OCI-LY7 (cell line): Measurements from ENCODE around the gene GAPDHS. TPM values are rescaled to one million over a fixed set of nuclear protein-coding genes. Genes with fewer than 3 reads are reported as not detected.

Experiments
- BruUV-seq: library from RNA; stranded (reverse); fragments of 400-500 nt; replicated peaks from 2 replicates; lab custom pipeline; 2021; lab: Mats Ljungman, UMichigan
- CTCF ChIA-PET: fragments of 300-600 bp; sonication (Branson Sonifier 250); formaldehyde crosslinking; loops from one replicate; lab custom pipeline; 2022; ENCODE audit warnings: antibody characterized with exemption; ENCODE audit not compliant: unreplicated experiment; lab: Charles Lee
- POLR2A ChIA-PET: fragments of 300-600 bp; sonication (Branson Sonifier 250); formaldehyde crosslinking; loops from one replicate; lab custom pipeline; 2022; ENCODE audit warnings: antibody characterized with exemption; lab: Charles Lee
- DNase-seq: peaks from one replicate; pipeline ENCODE4 v3.0.0-alpha.2; 2015; ENCODE audit warnings: low spot score
- H2AFZ ChIP-seq: fragments of 200-600 bp; sonication (generic), shearing (Covaris generic); 2 replicates; pipeline ENCODE4 v1.6.1; 2014; ENCODE audit warnings: mild to moderate bottlenecking, antibody characterized with exemption, low read length, moderate library complexity
- H3K27ac ChIP-seq: fragments of 200-600 bp; sonication (generic); 2 replicates; pipeline ENCODE4 v1.5.1; 2014; ENCODE audit warnings: mixed run types, low read depth, mild to moderate bottlenecking, moderate library complexity, low read length, inconsistent platforms; ENCODE audit not compliant: poor library complexity, severe bottlenecking
- H3K36me3 ChIP-seq: fragments of 200-600 bp; sonication (generic); 2 replicates; pipeline ENCODE4 v1.6.1; 2014; ENCODE audit warnings: mild to moderate bottlenecking, antibody characterized with exemption, low read length, moderate library complexity, mixed read lengths; ENCODE audit not compliant: insufficient read depth
- H3K4me1 ChIP-seq: fragments of 200-600 bp; sonication (generic); 2 replicates; pipeline ENCODE4 v1.5.1; 2014; ENCODE audit warnings: mild to moderate bottlenecking, low read length; ENCODE audit not compliant: insufficient read depth, poor library complexity, severe bottlenecking
- H3K4me2 ChIP-seq: fragments of 200-600 bp; sonication (generic); 2 replicates; pipeline ENCODE4 v1.6.1; 2014; ENCODE audit warnings: mild to moderate bottlenecking, low read length
- H3K4me3 ChIP-seq: fragments of 200-600 bp; sonication (generic); 2 replicates; pipeline ENCODE4 v1.5.1; 2014; ENCODE audit warnings: mild to moderate bottlenecking, low read depth, low read length; ENCODE audit not compliant: poor library complexity, severe bottlenecking
- H3K79me2 ChIP-seq: fragments of 200-600 bp; sonication (generic); 2 replicates; pipeline ENCODE4 v1.6.1; 2016; ENCODE audit warnings: low read depth, mild to moderate bottlenecking, low read length, moderate library complexity, mixed read lengths; ENCODE audit not compliant: insufficient read depth
- H3K9me2 ChIP-seq: fragments of 200-600 bp; sonication (generic); 2 replicates; pipeline ENCODE4 v1.6.1; 2016; ENCODE audit warnings: mild to moderate bottlenecking, low read length, mixed read lengths; ENCODE audit not compliant: insufficient read depth
- H3K9me3 ChIP-seq: fragments of 200-600 bp; sonication (generic); 2 replicates; pipeline ENCODE4 v1.6.1; 2014; ENCODE audit warnings: mild to moderate bottlenecking, mixed run types, low read length, mixed read lengths
- H4K20me1 ChIP-seq: fragments of 200-600 bp; sonication (generic); 2 replicates; pipeline ENCODE4 v1.6.1; 2014; ENCODE audit warnings: mild to moderate bottlenecking, antibody characterized with exemption, low read length, moderate library complexity, mixed read lengths; ENCODE audit not compliant: insufficient read depth
- CTCF ChIP-seq: fragments of 200-600 bp; sonication (generic); conservative IDR thresholded peaks from 2 replicates; pipeline ENCODE4 v1.5.1; 2014; ENCODE audit warnings: mild to moderate bottlenecking, antibody characterized with exemption, low read length, moderate library complexity, mixed read lengths
- EZH2phosphoT487 ChIP-seq: fragments of 200-600 bp; sonication (generic); IDR thresholded peaks from 2 replicates; pipeline ENCODE4 v1.6.1; 2018; ENCODE audit warnings: low read depth, borderline replicate concordance, mild to moderate bottlenecking, mixed run types, antibody characterized with exemption, low read length, moderate library complexity, mixed read lengths
- intact Hi-C: fragments of 100-400 bp; cut with micrococcal nuclease; formaldehyde crosslinking; loops from one replicate; pipeline ENCODE4 v1.10.0; 2022; ENCODE audit not compliant: unreplicated experiment
- total RNA-seq, 2 experiments: library from RNA; depleted of rRNA in 1 of 2; stranded (reverse); fragments of >200 nt in 1 of 2; shearing (Covaris generic) in 1 of 2; gene quantifications; 2 replicates each; pipeline ENCODE4 v1.2.3, GENCODE V29; 2014 to 2022

Gene GAPDHS
- total RNA-seq, 2 experiments from 2014 or later, result not detected

GRCh38 chr19:35514282-35514809 lies 18.9 kb upstream of the GAPDHS start:
- no peaks in the 10 kb centered on the region for H3K4me1 ChIP-seq
- DNase-seq, result no peak
- no peaks in the 10 kb centered on the region for H3K79me2 ChIP-seq
- BruUV-seq, result no TSS peak
- H4K20me1 ChIP-seq, result no peaks in the 10 kb centered on the region
- H3K9me3 ChIP-seq, result no peaks in the 10 kb centered on the region
- TF ChIP-seq EZH2phosphoT487, result no peak
- TF ChIP-seq CTCF, result no peak
- no peak overlapping the region for H2AFZ ChIP-seq
- CTCF ChIA-PET, result no interaction called here
- no peaks in the 10 kb centered on the region for H3K36me3 ChIP-seq
- POLR2A ChIA-PET, result interaction anchor here (1.2 kb wide), 1 partner anchor 56 kb away, joined by 3 read pairs; no protein-coding TSS in a partner anchor
- intact Hi-C loops, result no loop called here
- no peaks in the 10 kb centered on the region for H3K9me2 ChIP-seq
- no peak overlapping the region for H3K4me3 ChIP-seq
- no peak overlapping the region for H3K4me2 ChIP-seq
- no peak overlapping the region for H3K27ac ChIP-seq

GRCh38 chr19:35516310-35516709 lies 16.9 kb upstream of the GAPDHS start:
- intact Hi-C loops, result no loop called here
- Histone ChIP-seq H3K9me3 (no peaks in the 10 kb centered on the region), H3K27ac (no peak overlapping the region), H3K36me3 (no peaks in the 10 kb centered on the region), H3K9me2 (no peaks in the 10 kb centered on the region), H3K4me3 (no peak overlapping the region), H4K20me1 (no peaks in the 10 kb centered on the region), H3K4me1 (no peaks in the 10 kb centered on the region), H2AFZ (no peak overlapping the region), H3K4me2 (no peak overlapping the region), H3K79me2 (no peaks in the 10 kb centered on the region)
- BruUV-seq, result no TSS peak
- no peak for DNase-seq
- TF ChIP-seq EZH2phosphoT487 (no peak), CTCF (no peak)
- CTCF ChIA-PET, result no interaction called here
- POLR2A ChIA-PET, result interaction anchor here (0.7 kb wide), 1 partner anchor 262 kb away, joined by 3 read pairs; no protein-coding TSS in a partner anchor

DNA sequence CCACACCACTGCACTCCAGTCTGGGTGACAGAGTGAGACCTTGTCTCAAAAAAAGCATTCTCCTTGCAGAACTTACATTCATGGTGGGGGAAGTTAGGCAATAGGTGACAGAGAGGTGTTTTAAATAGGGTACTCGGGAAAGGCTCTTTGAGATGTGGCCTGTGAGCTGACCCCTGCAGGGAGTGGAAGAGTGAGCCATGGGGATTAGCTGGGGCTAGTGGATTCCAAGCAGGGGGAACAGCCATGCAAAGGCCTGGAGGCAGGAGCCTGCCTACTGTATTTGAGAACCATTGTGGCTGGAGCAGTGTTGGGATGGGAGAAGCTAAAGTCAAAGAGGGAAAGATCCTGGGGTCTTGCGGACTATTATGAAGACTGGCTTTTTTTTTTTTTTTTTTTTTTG lies 15.9 kb upstream of the GAPDHS start:
- intact Hi-C loops, result no loop called here
- no peaks in the 10 kb centered on the region for H3K4me1 ChIP-seq
- no peak overlapping the region for H2AFZ ChIP-seq
- ChIA-PET POLR2A (interaction anchor here (0.6 kb wide), 1 partner anchor 123 kb away, joined by 3 read pairs; no protein-coding TSS in a partner anchor), CTCF (no interaction called here)
- BruUV-seq, result no TSS peak
- TF ChIP-seq EZH2phosphoT487, result no peak
- TF ChIP-seq CTCF, result no peak
- H3K27ac ChIP-seq, result no peak overlapping the region
- no peaks in the 10 kb centered on the region for H3K79me2 ChIP-seq
- no peaks in the 10 kb centered on the region for H4K20me1 ChIP-seq
- H3K4me3 ChIP-seq, result no peak overlapping the region
- no peak for DNase-seq
- no peak overlapping the region for H3K4me2 ChIP-seq
- H3K9me3 ChIP-seq, result no peaks in the 10 kb centered on the region
- H3K36me3 ChIP-seq, result no peaks in the 10 kb centered on the region
- H3K9me2 ChIP-seq, result no peaks in the 10 kb centered on the region
